Central memory CD4-positive, alpha-beta T cell (primary cell): Measurements from ENCODE around the gene TRAPPC8.

Experiments used
- DNase-seq: peaks from one replicate; pipeline ENCODE4 v3.0.0; 2022

Gene TRAPPC8

GRCh38 chr18:31789409-31789808, 153.5 kb downstream of the TRAPPC8 start:
- no peak for DNase-seq

DNA sequence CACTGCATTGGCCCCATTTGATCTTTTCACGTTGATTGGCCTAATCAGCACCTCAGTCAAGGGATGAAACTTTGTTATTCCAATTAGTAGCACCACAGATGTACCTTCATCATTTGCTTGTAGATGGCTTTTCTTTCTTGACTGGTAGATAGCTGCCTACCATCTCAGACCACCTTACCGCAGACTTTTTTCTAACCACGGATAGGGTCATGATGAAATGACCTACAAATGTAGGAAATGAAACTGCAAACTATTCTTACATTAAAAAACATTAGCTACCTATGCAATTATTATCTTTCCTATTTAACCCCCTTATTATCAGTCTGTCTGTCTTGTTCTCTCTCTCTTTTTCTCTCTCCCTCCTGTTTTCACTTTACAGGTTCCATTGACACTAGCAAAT, 159.9 kb downstream of the TRAPPC8 start:
- DNase-seq, result no peak
